A673 (cell line): ENCODE measurements around the gene ARHGEF7. TPM values are rescaled to one million over a fixed set of nuclear protein-coding genes. Genes with fewer than 3 reads are reported as not detected.

Experiments used
- BruUV-seq: library from RNA; stranded (reverse); fragments of 400-500 nt; replicated peaks from 2 replicates; lab custom pipeline; 2021; lab: Mats Ljungman, UMichigan
- CTCF ChIA-PET: fragments of 300-600 bp; sonication (Branson Sonifier 250); formaldehyde crosslinking; loops from one replicate; lab custom pipeline; 2022; ENCODE audit warnings: antibody characterized with exemption; lab: Charles Lee
- POLR2A ChIA-PET: fragments of 300-600 bp; sonication (Branson Sonifier 250); formaldehyde crosslinking; loops from one replicate; lab custom pipeline; 2022; ENCODE audit warnings: antibody characterized with exemption; ENCODE audit not compliant: low non-redundant PET; lab: Charles Lee
- DNase-seq: peaks from one replicate; pipeline ENCODE4 v3.0.0-alpha.2; 2015; ENCODE audit warnings: low spot score
- H3K27ac ChIP-seq: fragments of 200-600 bp; sonication (generic); 2 replicates; pipeline ENCODE4 v1.5.1; 2016; ENCODE audit warnings: mixed run types, low read depth, mild to moderate bottlenecking, mixed read lengths, antibody characterized with exemption, low read length; ENCODE audit not compliant: poor library complexity, severe bottlenecking
- H3K27me3 ChIP-seq: fragments of 200-600 bp; sonication (generic); replicated peaks from 2 replicates; pipeline ENCODE4 v1.6.1; 2017; ENCODE audit warnings: mixed run types, low read depth, mild to moderate bottlenecking, mixed read lengths, antibody characterized with exemption, low read length; ENCODE audit not compliant: insufficient read depth, poor library complexity
- H3K36me3 ChIP-seq: fragments of 200-600 bp; sonication (generic); 2 replicates; pipeline ENCODE4 v1.6.1; 2016; ENCODE audit warnings: mixed run types, mild to moderate bottlenecking, mixed read lengths, antibody characterized with exemption, low read length; ENCODE audit not compliant: insufficient read depth, poor library complexity, severe bottlenecking
- H3K4me1 ChIP-seq: fragments of 200-600 bp; sonication (generic); 2 replicates; pipeline ENCODE4 v1.6.1; 2017; ENCODE audit warnings: mixed run types, mild to moderate bottlenecking, mixed read lengths, antibody characterized with exemption, low read length; ENCODE audit not compliant: insufficient read depth, poor library complexity, severe bottlenecking
- H3K4me3 ChIP-seq: fragments of 200-600 bp; sonication (generic); 2 replicates; pipeline ENCODE4 v1.5.1; 2016; ENCODE audit warnings: low read depth, mixed run types, mild to moderate bottlenecking, mixed read lengths, low read length; ENCODE audit not compliant: poor library complexity, severe bottlenecking
- H3K9me3 ChIP-seq: fragments of 200-600 bp; sonication (generic); 2 replicates; pipeline ENCODE4 v1.6.1; 2016; ENCODE audit warnings: mixed run types, low read depth, mild to moderate bottlenecking, mixed read lengths, antibody characterized with exemption, low read length; ENCODE audit not compliant: poor library complexity, severe bottlenecking
- EZH2 ChIP-seq: fragments of 200-600 bp; sonication (generic); IDR thresholded peaks from 2 replicates; pipeline ENCODE4 v1.6.1; 2017; ENCODE audit warnings: borderline replicate concordance, low read depth, mild to moderate bottlenecking, mixed read lengths, antibody characterized with exemption, low read length; ENCODE audit not compliant: poor library complexity, severe bottlenecking
- intact Hi-C: fragments of 100-400 bp; cut with micrococcal nuclease; formaldehyde crosslinking; loops from one replicate; pipeline ENCODE4 v1.10.0; 2022; ENCODE audit not compliant: unreplicated experiment
- total RNA-seq: library from RNA; stranded (reverse); gene quantifications from 2 replicates; pipeline ENCODE4 v1.2.3, GENCODE V29; 2021
- TF ChIP-seq, protein P1 (sequence below): fragments of 300-800, 200-600 bp; sonication (generic); conservative IDR thresholded peaks from 2 replicates; pipeline ENCODE4 v1.5.1; 2017; ENCODE audit warnings: low read depth, mild to moderate bottlenecking, antibody characterized with exemption, low read length, moderate library complexity, mixed read lengths

ARHGEF7 gene
- total RNA-seq, 1 experiment from 2014 or later, result 39.9 TPM

DNA sequence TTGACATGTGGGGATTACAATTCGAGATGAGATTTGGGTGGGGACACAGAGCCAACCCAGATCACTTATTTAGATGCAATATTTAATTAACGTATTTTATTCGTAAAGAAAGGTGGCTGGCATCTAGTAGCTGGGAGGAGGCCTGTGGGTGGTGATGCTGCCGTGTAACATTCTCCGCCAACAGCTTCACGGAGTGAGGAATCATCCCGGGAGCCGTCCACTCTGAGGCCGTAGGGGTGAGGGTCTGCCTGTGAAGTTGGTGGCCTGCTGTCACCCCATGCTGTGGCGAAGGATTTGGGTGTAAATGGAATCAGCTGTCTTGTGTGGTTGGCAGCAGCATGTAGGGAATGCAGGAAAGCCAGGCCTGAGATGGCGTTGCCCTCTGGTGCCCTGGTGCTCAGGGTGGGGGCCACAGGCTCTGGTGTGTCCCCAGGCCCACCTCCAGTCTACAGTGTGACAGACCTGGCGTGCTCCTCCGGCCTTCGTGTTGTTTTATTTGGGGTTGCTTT, 202.0 kb downstream of the ARHGEF7 start:
- Histone ChIP-seq H3K27ac (no peak overlapping the region), H3K27me3 (no peaks in the 10 kb centered on the region), H3K36me3 (no peaks in the 10 kb centered on the region), H3K4me3 (no peak overlapping the region), H3K9me3 (no peaks in the 10 kb centered on the region), H3K4me1 (no peaks in the 10 kb centered on the region)
- intact Hi-C loops, result no loop called here
- TF ChIP-seq EZH2, result no peak
- TF ChIP-seq, protein P1, sequence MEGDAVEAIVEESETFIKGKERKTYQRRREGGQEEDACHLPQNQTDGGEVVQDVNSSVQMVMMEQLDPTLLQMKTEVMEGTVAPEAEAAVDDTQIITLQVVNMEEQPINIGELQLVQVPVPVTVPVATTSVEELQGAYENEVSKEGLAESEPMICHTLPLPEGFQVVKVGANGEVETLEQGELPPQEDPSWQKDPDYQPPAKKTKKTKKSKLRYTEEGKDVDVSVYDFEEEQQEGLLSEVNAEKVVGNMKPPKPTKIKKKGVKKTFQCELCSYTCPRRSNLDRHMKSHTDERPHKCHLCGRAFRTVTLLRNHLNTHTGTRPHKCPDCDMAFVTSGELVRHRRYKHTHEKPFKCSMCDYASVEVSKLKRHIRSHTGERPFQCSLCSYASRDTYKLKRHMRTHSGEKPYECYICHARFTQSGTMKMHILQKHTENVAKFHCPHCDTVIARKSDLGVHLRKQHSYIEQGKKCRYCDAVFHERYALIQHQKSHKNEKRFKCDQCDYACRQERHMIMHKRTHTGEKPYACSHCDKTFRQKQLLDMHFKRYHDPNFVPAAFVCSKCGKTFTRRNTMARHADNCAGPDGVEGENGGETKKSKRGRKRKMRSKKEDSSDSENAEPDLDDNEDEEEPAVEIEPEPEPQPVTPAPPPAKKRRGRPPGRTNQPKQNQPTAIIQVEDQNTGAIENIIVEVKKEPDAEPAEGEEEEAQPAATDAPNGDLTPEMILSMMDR, result no peak
- ChIA-PET POLR2A (no interaction called here), CTCF (no interaction called here)
- no TSS peak for BruUV-seq
- no peak for DNase-seq

DNA sequence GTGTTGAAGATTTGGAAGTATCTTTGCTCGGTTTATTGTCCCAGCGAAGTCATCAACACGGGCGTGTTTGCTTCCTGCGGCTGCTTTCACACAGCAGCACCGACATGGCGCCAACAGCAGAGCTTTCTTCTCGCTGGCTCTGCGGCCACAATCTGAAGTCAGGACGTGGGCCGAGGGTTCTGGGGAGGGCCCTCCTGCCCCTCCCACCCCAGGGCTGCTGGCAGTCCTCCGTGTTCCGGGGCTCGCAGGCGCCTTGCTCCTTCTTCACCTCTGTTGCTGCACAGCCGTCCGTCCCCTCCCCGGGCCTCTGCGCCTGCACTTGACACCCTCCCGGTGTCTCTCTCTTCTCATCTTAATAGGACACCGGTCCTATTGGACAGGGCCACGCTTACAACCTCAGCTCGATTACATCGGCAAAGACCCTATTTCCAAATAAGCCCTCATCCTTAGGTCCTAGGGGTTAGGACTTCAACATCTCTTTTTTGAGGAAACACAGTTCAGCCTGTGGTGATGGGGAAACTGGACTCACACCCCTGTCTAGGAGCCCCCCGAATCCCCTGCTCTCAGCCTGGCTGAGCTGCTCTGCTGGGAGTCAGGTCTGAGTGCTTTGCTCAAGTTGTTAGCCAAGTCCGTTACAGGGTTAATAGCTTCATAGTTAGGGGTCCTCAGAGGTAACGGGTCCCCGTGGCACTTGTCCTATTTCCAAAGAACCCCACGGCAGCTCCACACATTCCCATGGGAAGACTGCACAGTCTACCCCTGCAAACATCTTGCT, 202.6 kb downstream of the ARHGEF7 start:
- no peak for TF ChIP-seq EZH2
- Histone ChIP-seq H3K4me3 (no peak overlapping the region), H3K36me3 (no peaks in the 10 kb centered on the region), H3K4me1 (no peaks in the 10 kb centered on the region), H3K9me3 (no peaks in the 10 kb centered on the region), H3K27me3 (no peaks in the 10 kb centered on the region), H3K27ac (no peak overlapping the region)
- DNase-seq, result no peak
- CTCF ChIA-PET, result no interaction called here
- no TSS peak for BruUV-seq
- intact Hi-C loops, result no loop called here
- POLR2A ChIA-PET, result no interaction called here

DNA sequence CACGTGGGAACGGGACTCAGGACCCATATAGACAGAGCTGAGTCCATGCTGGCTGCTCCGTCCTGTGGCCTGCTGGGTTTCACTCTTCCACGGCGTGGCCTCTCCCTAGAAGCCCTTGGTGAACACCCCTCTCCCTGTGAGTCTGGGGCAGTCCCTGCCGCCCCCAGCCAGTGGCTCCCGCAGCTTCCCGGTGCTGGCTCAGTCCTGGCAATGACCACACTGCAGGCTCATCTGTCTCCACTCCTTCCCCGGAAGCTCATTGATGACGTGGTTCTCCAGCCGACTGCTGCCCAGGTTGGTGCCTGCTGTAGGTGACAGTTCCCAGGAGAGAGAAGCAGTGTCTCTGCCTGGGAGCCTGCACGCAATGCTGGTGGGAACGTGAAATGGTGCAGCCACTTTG, 203.3 kb downstream of the ARHGEF7 start:
- ChIA-PET CTCF (no interaction called here), POLR2A (interaction anchor here (0.7 kb wide), 1 partner anchor 312 kb away, joined by 3 read pairs; no protein-coding TSS in a partner anchor)
- TF ChIP-seq EZH2, result no peak
- Histone ChIP-seq H3K4me1 (no peaks in the 10 kb centered on the region), H3K27ac (no peak overlapping the region), H3K9me3 (no peaks in the 10 kb centered on the region), H3K36me3 (no peaks in the 10 kb centered on the region), H3K4me3 (no peak overlapping the region), H3K27me3 (no peaks in the 10 kb centered on the region)
- no TSS peak for BruUV-seq
- intact Hi-C loops, result no loop called here
- DNase-seq, result no peak

DNA sequence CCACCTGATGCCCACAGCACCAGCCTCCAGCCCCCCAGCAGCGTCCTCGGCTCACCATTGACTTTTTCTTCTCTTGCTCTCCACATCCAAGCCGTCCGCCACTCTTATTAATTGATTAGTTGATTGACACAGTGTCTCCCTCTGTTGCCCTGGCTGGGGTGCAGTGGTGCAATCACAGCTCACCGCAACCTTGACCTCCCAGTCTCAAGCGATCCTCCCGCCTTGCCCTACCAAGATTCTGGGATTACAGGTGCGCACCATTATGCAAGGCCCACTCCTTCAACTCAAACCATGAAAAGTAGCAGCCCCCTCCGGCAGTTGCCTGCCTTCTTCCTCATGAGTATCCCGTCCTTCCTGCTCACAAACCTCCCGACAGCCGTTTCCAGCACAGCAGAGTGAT, 204.4 kb downstream of the ARHGEF7 start:
- no peak for DNase-seq
- Histone ChIP-seq H3K36me3 (no peaks in the 10 kb centered on the region), H3K27ac (no peak overlapping the region), H3K4me1 (no peaks in the 10 kb centered on the region), H3K4me3 (no peak overlapping the region), H3K27me3 (no peaks in the 10 kb centered on the region), H3K9me3 (no peaks in the 10 kb centered on the region)
- ChIA-PET POLR2A (no interaction called here), CTCF (no interaction called here)
- no peak for TF ChIP-seq EZH2
- TF ChIP-seq, protein P1, result no peak
- no TSS peak for BruUV-seq
- intact Hi-C loops, result no loop called here
